ENCODE results near the gene VPS13C.

Gene VPS13C

DNA sequence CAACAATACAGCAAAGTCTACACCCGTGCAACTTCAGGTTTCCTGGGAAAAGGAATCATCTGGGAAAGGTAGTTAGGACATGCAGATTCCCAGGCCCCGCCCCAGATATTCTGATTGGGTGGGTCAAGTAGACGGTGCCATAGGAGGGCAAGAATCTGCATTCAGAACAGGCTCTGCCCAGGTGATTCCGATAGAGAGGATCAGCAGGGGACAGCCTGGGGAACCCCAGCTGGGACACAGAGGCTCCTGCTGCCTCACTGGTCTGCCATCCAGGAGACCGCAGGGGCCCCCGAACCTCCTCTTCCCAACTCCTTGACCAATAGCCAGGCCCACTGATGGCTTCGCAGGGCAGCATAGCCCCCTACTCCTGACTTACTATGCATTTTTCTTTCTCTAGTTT is 243.4 kb downstream of the VPS13C start:
- Histone ChIP-seq H3K27me3 (no peaks in the 10 kb centered on the region), H3K4me1 (ENCODE audit: control insufficient read depth in 1 of 2, insufficient read depth in 1 of 2, low read depth in 1 of 2, low read length in 1 of 2) (no peaks in the 10 kb centered on the region), H3K36me3 (no peaks in the 10 kb centered on the region), H3K9me3 (no peaks in the 10 kb centered on the region), H3K4me3 (ENCODE audit: low read depth in 1 of 2, low read length in 1 of 2) (no peak overlapping the region), H3K27ac (no peak overlapping the region)
- TF ChIP-seq, protein P1, sequence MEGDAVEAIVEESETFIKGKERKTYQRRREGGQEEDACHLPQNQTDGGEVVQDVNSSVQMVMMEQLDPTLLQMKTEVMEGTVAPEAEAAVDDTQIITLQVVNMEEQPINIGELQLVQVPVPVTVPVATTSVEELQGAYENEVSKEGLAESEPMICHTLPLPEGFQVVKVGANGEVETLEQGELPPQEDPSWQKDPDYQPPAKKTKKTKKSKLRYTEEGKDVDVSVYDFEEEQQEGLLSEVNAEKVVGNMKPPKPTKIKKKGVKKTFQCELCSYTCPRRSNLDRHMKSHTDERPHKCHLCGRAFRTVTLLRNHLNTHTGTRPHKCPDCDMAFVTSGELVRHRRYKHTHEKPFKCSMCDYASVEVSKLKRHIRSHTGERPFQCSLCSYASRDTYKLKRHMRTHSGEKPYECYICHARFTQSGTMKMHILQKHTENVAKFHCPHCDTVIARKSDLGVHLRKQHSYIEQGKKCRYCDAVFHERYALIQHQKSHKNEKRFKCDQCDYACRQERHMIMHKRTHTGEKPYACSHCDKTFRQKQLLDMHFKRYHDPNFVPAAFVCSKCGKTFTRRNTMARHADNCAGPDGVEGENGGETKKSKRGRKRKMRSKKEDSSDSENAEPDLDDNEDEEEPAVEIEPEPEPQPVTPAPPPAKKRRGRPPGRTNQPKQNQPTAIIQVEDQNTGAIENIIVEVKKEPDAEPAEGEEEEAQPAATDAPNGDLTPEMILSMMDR (IDR thresholded peaks at IDR 0.05): no peak

DNA sequence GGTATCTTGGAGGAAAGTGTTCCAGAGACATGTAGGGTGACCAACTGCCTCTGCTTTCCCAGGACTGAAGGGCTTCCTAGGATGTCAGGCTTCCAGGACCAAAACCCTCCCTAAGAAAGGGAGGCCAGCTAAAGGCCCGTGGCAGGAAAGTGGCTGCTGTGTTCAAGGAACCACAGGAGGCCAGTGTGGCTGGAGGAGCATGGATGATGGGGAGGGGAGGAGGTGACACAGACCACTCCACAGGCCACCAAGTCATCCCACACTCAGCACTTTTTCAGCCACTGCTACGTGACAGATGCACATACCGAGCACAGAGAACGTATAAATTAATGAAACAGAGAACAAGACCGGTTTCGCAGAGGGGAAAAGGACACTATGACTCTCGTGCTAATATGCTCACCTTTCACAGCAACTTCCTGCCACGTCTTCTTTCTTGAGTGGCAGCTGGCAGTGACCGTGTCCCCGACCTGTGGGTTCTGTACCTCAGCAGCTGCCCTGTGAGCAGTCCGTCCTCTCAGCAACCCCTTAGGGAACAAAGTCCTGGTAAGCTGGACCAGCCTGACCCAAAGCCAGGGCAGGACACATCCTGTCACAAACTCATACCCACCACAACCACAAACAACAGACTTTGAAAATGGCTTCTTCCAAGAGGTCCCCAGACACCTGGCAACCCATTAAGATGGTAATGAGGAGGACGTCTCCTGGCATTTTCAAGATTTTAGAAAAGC is 244.7 kb downstream of the VPS13C start:
- TF ChIP-seq, protein P1 (IDR thresholded peaks at IDR 0.05): no peak
- no peaks in the 10 kb centered on the region for H3K36me3 ChIP-seq
- H3K4me1 ChIP-seq (ENCODE audit: control insufficient read depth in 1 of 2, insufficient read depth in 1 of 2, low read depth in 1 of 2, low read length in 1 of 2): no peaks in the 10 kb centered on the region
- H3K4me3 ChIP-seq (ENCODE audit: low read depth in 1 of 2, low read length in 1 of 2): no peak overlapping the region
- no peaks in the 10 kb centered on the region for H3K27me3 ChIP-seq
- no peak overlapping the region for H3K27ac ChIP-seq
- no peaks in the 10 kb centered on the region for H3K9me3 ChIP-seq

DNA sequence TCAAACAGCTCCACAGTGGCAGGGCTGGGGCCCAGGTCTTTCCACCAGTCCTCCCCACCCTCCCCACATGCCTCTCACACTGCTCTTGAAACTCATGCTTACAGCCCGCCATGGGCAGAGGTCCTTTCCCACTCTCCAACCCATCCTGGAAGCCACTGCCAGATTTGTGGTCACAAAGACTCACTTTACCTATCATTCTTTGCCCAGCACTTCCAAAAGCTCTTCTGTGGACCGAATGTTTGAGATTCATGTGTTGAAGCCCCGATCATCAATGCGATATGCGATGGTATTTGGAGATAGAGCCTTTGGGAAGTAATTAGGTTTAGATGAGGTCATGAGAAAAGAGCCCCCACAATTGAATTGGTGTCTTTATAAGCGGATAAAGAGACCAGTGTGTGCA is 247.8 kb downstream of the VPS13C start:
- no peaks in the 10 kb centered on the region for H3K9me3 ChIP-seq
- no peaks in the 10 kb centered on the region for H3K27me3 ChIP-seq
- H3K4me1 ChIP-seq (ENCODE audit: control insufficient read depth in 1 of 2, insufficient read depth in 1 of 2, low read depth in 1 of 2, low read length in 1 of 2): no peaks in the 10 kb centered on the region
- TF ChIP-seq, protein P1 (IDR thresholded peaks at IDR 0.05): no peak
- H3K27ac ChIP-seq: no peak overlapping the region
- H3K36me3 ChIP-seq: no peaks in the 10 kb centered on the region
- H3K4me3 ChIP-seq (ENCODE audit: low read depth in 1 of 2, low read length in 1 of 2): no peak overlapping the region

DNA sequence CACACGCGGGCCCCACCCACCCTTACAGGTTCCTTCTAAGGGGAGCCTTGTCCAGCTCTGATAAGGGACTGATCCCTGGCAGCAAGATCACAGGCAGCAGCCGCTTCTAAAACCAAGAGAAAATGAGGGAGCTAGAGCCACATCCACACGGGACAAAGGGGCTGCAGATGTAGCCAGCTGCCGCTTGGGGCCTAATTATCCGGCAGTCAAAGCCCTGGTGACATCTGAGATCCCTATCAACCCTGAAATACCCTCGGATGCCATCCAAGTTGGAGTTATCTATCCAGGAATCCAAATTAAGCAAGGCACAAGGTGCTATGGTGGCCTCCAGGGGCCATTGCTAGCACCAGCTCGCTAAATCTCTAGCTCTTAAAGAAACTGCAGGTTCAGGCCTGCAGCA is 248.3 kb downstream of the VPS13C start:
- H3K27me3 ChIP-seq: no peaks in the 10 kb centered on the region
- no peaks in the 10 kb centered on the region for H3K9me3 ChIP-seq
- no peak overlapping the region for H3K27ac ChIP-seq
- no peak overlapping the region for H3K4me3 ChIP-seq (ENCODE audit: low read depth in 1 of 2, low read length in 1 of 2)
- H3K4me1 ChIP-seq (ENCODE audit: control insufficient read depth in 1 of 2, insufficient read depth in 1 of 2, low read depth in 1 of 2, low read length in 1 of 2): no peaks in the 10 kb centered on the region
- TF ChIP-seq, protein P1 (IDR thresholded peaks at IDR 0.05): no peak
- H3K36me3 ChIP-seq: no peaks in the 10 kb centered on the region

DNA sequence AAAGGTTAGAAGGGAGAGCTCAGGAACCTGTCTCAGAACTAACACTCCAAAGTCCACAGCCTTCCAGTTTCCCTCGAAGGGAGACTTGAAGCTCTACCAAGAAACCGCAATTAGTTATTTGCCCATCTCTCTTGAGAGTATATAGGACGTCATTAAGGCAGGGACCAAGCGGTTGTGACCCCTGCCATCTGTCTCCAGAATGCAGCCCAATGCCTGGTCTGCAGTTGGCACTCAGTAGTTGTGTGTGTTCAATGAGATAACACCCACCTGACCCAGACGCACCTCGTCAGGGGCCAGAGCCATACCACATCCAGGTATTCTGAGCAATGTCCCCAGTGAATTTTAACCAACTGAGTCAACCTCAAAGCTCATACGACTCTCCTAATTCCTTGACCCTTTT is 251.0 kb downstream of the VPS13C start:
- TF ChIP-seq, protein P1 (IDR thresholded peaks at IDR 0.05): no peak
- Histone ChIP-seq H3K36me3 (no peaks in the 10 kb centered on the region), H3K27me3 (no peaks in the 10 kb centered on the region), H3K4me3 (ENCODE audit: low read depth in 1 of 2, low read length in 1 of 2) (no peak overlapping the region), H3K4me1 (ENCODE audit: control insufficient read depth in 1 of 2, insufficient read depth in 1 of 2, low read depth in 1 of 2, low read length in 1 of 2) (no peaks in the 10 kb centered on the region), H3K9me3 (no peaks in the 10 kb centered on the region), H3K27ac (no peak overlapping the region)
